HepG2 (cell line): ENCODE results near the gene ADAMTS14.
"Not testable (repeated sequence)": the region's sequence is repeated elsewhere in the genome, so short reads cannot be mapped to it uniquely, and the experiment has no call there.

Experiments used
- FOXK1 ChIP-seq: sonication (generic); formaldehyde crosslinking; IDR thresholded peaks from 2 replicates; pipeline ENCODE4 v1.4.0; 2020; ENCODE audit warnings: low read depth, missing genetic modification reagents, borderline replicate concordance
- MNT ChIP-seq: fragments of 450-650 bp; IDR thresholded peaks from 2 replicates; pipeline ENCODE4 v1.6.1; 2016
- NFRKB ChIP-seq: fragments of 450-650 bp; IDR thresholded peaks from 2 replicates; pipeline ENCODE4 v1.6.1; 2017
- TCF7 ChIP-seq: sonication (generic); IDR thresholded peaks from 2 replicates; pipeline ENCODE4 v1.6.1; 2016; ENCODE audit warnings: antibody characterized with exemption, low read depth
- TP53 ChIP-seq: sonication (generic); formaldehyde crosslinking; conservative IDR thresholded peaks from 2 replicates; pipeline ENCODE4 v1.4.0; 2020; ENCODE audit warnings: missing genetic modification reagents
- ZNF12 ChIP-seq: sonication (generic); formaldehyde crosslinking; IDR thresholded peaks from 2 replicates; pipeline ENCODE4 v1.5.0; 2020; ENCODE audit warnings: missing genetic modification reagents
- ZNF547 ChIP-seq: sonication (generic); formaldehyde crosslinking; IDR thresholded peaks from 2 replicates; pipeline ENCODE4 v1.5.1; 2020; ENCODE audit warnings: mild to moderate bottlenecking, missing genetic modification reagents

- TF ChIP-seq FOXK1; TCF7; NFRKB; ZNF12 (CRISPR knock-in tag); ZNF547; MNT; TP53: not testable (repeated sequence)
These were observed 37.8 kb upstream of the ADAMTS14 start for GRCh38 chr10:70634515-70634914.
